DMS153 treated with DMSO at 0.1 percent for 48 hours (cell line): ENCODE measurements around the gene ABI3BP.
A peak's percentile ranks its signal among the peaks of the same experiment; 100 is the strongest.

Experiments used
- DNase-seq: peaks from one replicate; lab custom pipeline; 2025; ENCODE audit not compliant: unreplicated experiment; lab: John Stamatoyannopoulos, UW

The ABI3BP gene

DNA sequence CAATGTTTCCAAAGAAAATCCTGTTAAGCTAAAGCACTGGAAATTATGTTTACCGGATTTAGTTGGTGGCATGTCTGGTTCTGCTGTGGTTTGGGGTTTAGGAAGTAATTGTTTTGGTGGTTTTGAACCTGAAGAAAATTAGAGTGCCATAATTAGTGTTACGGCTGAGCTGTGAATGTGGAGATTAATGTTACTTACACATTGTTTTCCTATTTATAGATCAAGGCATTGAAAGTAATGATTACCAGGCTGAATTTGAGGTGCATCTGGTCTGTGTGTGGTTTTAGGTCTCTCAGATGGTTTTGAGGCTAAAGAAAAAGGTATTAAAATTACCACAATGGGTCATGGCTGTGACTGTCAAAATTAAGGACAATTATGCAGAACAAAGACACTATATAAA is 155.1 kb downstream of the ABI3BP start:
- no peak for DNase-seq

DNA sequence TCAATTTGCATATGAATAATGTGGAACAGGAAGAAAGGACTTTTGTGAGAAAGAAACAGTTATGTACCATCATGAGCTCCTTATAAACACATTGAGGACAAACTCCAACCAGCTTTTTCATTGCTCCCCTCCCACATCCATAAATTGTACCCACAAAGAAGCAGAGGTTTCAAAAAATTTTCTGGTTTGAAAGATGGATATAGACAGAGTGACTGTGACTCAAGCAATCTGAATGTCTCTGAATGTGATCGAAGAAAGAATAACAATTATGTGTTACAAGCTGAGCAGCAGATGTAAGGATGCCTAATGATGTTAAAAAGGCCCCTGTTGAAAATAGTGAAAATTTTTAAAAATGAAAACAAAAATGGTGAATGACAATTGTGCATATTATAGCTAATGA is 156.6 kb downstream of the ABI3BP start:
- DNase-seq, result no peak

DNA sequence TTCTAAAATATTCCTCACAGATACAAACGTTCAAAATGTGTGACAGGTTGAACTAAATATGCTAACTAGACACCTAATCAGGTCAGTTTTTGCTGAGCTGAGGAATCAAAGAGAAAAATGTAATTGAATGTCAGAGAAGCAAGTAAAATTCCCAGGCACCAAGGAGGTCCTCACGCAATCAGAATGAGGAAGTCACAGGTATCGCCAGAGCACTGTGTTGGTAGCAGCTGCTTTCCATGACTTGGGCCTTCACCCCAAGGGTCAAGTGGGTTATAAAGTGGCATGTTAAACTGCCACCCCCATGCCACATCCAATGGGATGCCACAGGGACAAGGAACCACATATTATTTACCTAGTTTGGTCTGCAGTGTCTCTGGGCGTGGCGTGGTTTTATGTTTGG is 158.9 kb downstream of the ABI3BP start:
- DNase-seq, result no peak

DNA sequence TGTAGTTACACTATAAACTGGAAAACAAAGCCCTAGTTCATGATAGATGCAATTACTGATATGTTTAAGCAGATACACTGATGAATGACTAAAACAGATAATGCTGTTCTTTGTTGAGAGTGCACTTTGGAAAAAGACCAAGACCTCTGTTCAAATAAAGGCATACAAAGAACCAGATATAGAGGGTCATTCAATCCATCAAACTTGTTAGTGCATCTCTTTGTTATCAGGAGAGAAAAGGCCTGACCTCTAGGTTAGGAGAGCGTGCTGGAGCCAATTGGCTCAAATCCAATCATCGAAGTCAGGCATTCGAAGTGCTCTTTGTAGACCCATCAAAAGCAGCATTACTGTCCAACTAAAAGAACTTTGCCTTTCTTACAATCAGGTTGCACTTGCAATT is 159.7 kb downstream of the ABI3BP start:
- DNase-seq, result peak; percentile 45

DNA sequence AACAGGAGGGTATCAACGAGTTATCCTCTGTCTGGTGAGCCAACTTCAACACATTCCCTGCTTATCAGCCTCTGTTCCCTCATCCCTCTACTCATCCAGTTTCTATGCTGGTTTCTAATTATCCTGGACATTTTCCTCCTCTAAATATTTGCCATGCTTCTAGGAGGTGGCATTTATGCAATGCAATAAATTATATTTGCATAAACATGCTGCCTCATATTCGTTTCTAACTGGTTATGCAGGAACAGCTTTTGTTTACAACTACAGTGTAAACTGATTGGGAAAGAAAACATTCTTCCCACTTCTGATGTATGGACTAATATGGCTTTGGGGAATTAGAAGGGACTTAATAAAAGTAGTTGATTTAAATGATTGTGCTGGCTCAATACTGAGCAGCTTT is 161.6 kb downstream of the ABI3BP start:
- no peak for DNase-seq

- no peak for DNase-seq
Measured at GRCh38 chr3:100830931-100831330, 162.3 kb downstream of the ABI3BP start.

DNA sequence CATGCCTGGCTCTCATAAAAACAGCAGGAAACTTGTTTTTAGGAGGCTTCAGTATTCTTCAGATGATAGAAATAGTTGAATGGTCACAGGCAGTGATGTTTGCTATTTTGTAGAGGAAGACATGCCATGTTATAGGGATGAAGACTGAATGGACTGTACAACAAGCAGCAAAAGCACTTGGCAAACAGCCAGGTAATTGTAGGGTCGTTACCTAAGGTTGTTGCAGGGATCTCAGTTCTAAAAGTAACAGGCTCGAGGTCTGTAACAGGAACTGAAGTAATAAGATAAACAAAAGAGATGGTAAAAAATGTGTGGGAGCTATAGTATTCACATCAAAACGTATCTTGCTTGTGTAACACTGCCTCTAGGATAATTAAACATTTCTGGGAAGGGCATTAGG is 167.6 kb downstream of the ABI3BP start:
- peak; percentile 2 for DNase-seq

DNA sequence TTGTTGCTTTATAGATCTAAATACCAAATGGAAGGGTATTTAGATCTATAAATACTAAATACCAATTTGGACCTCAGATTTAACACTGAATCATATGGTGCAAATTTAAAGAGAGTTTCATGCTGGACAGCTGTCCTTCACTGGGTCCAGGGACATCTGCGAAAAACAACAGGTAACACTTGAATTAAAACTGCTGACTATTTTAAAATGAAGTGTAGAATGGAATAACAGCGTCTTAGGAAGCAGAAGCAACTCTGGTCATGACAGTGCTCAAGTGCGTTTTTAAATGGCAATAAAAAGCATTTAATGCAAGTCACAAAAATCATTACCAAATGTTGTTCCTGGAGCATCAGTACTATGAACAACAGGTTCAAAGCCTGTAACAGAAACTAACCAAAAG is 177.6 kb downstream of the ABI3BP start:
- DNase-seq, result no peak

- no peak for DNase-seq
Measured at GRCh38 chr3:100813828-100814227, 179.4 kb downstream of the ABI3BP start.

- no peak for DNase-seq
Measured at GRCh38 chr3:100811779-100812507, 181.3 kb downstream of the ABI3BP start.

GRCh38 chr3:100810671-100811070 is 182.6 kb downstream of the ABI3BP start:
- DNase-seq, result no peak

DNA sequence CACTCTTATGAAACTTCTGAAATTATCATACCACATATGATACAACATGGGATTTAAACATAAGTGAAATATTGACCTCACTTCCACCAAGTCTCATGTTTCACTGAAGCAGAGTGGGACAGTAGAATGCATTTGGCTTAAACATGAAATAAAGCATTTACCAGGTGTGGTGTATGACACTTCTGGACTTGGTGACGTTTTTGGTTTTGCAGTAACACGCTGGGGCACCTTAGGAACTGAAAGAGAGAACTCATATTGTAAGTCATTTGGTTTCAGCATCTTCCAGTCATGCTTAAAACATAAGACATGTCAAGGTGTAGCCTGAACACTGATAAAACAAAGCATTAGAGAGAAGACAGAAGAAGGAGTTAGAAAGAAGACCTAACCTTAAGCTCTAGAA is 188.6 kb downstream of the ABI3BP start:
- no peak for DNase-seq

- DNase-seq, result no peak
Measured at GRCh38 chr3:100803711-100804110, 189.5 kb downstream of the ABI3BP start.

DNA sequence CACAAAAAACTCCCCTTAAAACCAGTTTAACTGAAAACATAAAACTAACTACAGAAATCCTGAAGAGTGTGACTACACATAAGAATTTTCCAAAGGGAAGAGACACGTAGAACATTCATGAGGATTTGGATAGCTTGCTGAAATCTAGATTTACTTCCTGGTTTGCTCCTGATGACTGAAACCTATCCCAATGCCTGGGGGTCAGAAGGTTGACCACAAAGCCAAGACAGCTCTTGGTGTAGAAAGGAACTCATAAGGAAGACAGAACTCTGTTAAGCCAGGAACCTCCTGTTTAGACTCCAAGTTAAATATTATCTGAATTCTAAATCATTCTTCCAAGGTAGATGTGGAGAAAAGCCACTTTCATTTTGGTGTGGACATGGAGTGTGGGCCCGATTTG is 191.1 kb downstream of the ABI3BP start:
- no peak for DNase-seq

DNA sequence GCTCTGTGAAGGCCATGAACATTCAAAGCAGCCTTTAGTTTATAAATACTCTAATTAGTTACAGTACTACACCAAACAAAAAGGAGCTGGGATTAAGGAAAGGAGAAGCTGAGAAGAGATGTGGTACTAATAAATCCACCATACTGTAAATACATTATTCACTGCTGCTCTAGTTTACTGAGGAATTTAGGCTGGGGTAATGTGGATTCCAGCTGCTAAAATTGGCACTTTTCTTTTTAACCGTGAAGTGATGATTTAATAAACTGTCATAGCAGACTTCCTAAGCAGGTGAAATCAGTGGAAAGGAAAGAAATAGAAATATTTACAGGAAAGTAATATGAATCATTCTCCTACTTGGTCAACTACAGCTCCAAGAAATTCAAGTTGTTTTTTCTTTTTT is 195.2 kb downstream of the ABI3BP start:
- no peak for DNase-seq

DNA sequence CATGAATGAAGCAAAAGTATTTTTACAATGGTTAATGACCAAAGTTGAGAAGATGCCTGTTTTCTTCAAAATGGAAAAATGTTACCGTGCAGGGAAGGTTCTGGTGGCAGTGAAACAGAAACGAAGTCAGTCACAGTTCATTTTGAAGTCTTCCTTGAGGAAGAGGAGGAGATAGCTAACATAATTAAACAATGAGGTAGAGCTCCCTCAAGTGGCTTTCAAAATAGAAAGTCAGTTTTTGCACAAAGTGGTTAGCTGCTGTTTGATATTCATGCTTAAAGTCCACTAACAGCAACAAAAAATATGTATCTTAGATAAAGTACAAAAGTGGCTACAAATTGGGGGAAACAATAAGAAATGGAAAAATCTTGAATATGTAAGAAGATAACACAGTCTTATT is 196.7 kb downstream of the ABI3BP start:
- no peak for DNase-seq

DNA sequence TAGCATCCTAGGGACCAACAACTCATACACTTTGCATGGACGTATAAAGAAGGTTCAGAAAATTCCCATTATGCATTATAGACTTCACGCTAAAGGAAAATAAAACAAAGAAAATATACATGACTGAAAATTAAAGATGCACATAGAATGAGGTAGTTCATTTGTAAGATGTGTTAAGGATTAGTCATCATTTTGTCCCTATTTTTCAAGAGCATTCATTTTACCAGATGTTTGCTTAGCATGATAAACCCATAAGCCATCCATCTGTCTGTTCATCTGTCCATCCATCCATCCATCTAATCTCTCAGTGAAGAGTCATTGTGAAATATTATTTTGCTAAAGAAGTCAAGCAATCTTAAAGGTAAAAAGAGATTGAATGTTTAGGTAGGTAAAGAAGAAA is 203.6 kb downstream of the ABI3BP start:
- no peak for DNase-seq

DNA sequence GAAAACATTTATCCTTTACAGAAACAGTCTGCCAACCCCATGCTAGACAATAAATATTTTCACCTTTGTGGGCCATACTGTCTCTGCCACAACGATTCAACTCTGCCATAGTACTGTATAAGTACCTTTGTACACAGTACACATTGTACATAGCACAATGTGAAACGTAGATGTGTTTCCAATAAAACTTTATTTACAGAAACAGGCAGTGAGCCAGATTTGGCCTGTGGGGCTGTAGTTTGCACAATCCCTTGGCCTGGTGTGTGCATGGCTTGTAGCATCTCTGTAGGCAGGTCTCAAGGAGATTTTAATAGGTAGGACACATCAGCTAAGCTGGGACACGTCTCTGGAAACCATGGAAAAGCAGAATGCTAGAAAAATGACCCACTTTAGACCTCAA is 209.6 kb downstream of the ABI3BP start:
- DNase-seq, result no peak

DNA sequence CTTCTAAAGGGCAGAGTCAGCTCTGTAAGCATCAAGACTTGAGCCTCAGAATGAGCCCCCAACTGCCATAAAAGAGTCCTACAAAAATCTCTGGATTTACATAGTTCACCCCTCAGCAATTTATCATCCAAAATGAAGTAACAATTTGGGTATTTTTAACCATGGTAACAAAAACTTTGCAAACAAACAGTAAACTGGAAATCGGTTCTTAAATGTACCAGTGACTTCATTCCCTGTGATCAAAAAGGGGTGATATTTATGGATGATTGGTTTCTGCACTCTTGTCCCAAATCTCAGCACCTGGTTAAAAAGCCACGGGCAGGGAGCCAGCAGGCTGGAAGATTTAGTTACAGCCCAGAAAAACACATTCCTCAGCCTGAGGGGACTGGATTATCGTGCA is 210.3 kb downstream of the ABI3BP start:
- no peak for DNase-seq

GRCh38 chr3:100782348-100782747 is 210.9 kb downstream of the ABI3BP start:
- DNase-seq, result no peak

DNA sequence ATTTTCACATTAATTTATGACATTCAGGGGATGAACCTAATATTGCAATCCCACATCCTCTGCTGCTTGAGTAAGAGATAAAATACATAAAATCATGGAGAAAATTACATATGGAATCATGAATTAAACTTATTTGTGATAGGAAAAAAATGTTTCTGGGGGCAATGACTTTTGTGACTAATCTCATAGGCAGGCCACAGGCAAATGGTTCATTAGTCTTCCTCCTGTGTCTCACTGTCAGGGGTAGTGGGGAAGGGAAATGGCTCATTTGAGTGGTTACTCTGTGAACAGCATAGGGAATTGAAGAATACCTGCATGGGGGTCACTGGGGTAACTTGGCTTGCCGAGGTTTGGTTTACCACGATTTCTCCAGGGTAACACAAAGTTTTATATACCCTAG is 211.9 kb downstream of the ABI3BP start:
- DNase-seq, result no peak

DNA sequence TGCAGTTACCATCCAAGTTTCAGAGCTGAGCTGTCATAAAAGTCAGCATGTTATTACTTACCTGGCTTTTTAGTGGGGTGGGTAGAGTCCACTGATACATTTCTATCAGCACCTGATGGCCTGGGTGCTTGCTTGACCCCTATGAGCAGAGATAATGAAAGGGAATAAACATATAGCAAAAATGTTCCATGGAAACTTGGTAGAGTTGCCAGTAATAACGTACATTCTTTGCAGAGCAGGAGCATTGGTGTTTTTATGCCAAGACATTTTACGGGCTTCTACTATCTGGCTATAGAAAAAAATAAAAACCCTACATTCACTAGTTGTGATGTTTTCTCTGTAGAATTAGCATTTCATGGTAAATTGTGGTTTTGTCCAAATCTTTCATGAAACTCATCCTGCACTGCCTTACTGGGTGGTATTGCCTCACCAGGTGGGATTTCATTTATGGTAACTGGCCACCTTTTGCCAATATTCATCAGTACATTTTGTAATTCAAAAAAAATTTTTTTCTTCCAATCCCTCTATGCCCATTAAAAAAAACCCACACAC is 213.1 kb downstream of the ABI3BP start:
- no peak for DNase-seq

DNA sequence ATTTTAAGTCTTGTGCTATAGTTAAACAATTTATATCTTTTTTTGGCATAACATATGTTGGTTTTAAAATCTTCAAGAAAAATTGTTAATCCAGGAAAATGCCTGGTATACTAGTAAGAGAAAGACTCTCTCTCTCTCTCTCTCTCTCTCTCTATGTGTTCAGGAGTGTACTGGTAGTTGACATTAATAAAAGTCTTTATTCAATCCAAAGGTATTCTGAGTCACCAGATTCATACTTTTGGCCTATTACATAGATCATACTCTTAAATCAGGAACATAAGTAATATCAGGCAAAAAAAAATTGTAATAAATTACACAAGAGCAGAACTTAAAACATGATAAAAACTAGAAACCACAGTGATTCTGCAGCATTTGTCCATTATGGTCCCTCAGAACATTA is 213.7 kb downstream of the ABI3BP start:
- no peak for DNase-seq
